ENCODE data around the gene C16orf92. TPM values are rescaled to one million over a fixed set of nuclear protein-coding genes. Genes with fewer than 3 reads are reported as not detected.

Gene C16orf92
- total and polyA plus RNA-seq, 2 of the 8 experiments (the other 6 are each of a cell fraction or from before 2014, with no cell fraction given): not detected

DNA sequence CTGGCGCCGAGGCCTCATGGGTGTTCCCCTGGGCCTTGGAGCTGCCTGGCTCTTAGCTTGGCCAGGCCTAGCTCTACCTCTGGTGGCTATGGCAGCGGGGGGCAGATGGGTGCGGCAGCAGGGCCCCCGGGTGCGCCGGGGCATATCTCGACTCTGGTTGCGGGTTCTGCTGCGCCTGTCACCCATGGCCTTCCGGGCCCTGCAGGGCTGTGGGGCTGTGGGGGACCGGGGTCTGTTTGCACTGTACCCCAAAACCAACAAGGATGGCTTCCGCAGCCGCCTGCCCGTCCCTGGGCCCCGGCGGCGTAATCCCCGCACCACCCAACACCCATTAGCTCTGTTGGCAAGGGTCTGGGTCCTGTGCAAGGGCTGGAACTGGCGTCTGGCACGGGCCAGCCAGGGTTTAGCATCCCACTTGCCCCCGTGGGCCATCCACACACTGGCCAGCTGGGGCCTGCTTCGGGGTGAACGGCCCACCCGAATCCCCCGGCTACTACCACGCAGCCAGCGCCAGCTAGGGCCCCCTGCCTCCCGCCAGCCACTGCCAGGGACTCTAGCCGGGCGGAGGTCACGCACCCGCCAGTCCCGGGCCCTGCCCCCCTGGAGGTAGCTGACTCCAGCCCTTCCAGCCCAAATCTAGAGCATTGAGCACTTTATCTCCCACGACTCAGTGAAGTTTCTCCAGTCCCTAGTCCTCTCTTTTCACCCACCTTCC is 35.5 kb upstream of the C16orf92 start:
- Histone ChIP-seq H4K20me1 (replicated peaks in 1 of 2; ENCODE audit: control insufficient read depth in 1 of 2, insufficient read depth in 2 of 2, low read length in 2 of 2) (no peaks in the 10 kb centered on the region), H3K4ac (replicated peaks; ENCODE audit: insufficient read length, low read depth, low read length) (no peak overlapping the region), H2BK120ac (replicated peaks; ENCODE audit: low read depth, low read length) (no peak overlapping the region), H3K79me1 (ENCODE audit: low read depth, low read length) (no peaks in the 10 kb centered on the region), H3K4me3 (ENCODE audit: extremely low read depth in 1 of 4, insufficient read depth in 2 of 4, low read depth in 3 of 4, low read length in 4 of 4) (no peak overlapping the region), H3K9ac (replicated peaks in 1 of 4; ENCODE audit: extremely low read depth in 1 of 4, low read depth in 3 of 4, low read length in 3 of 4) (no peak overlapping the region), H3K56ac (replicated peaks; ENCODE audit: insufficient read length, low read depth, low read length) (no peak overlapping the region), H3K27ac (ENCODE audit: low read depth, low read length) (no peak overlapping the region), H3K23ac (ENCODE audit: insufficient read length) (no peak overlapping the region), H3K79me2 (ENCODE audit: control insufficient read depth in 1 of 2, insufficient read depth in 2 of 2, low read length in 2 of 2) (no peaks in the 10 kb centered on the region), H2AK5ac (ENCODE audit: low read depth, low read length) (no peak overlapping the region), H4K91ac (replicated peaks; ENCODE audit: insufficient read length, low read length) (no peak overlapping the region), H3K4me1 (replicated peaks in 1 of 4; ENCODE audit: control insufficient read depth in 3 of 4, insufficient read depth in 4 of 4, low read length in 3 of 4) (no peaks in the 10 kb centered on the region), H3K23me2 (ENCODE audit: low read depth, low read length) (no peaks in the 10 kb centered on the region), H3K9me3 (ENCODE audit: insufficient read depth in 2 of 2, low read depth in 1 of 2, low read length in 1 of 2) (no peaks in the 10 kb centered on the region), H3K36me3 (ENCODE audit: control insufficient read depth in 2 of 4, insufficient read depth in 4 of 4, low read length in 3 of 4) (peaks cover 11 to 58% (median 46%) of the 10 kb centered on the region in 4 experiments), H2BK12ac (ENCODE audit: low read depth, low read length) (no peak overlapping the region), H4K8ac (ENCODE audit: extremely low read depth, insufficient read depth, low read length) (no peak overlapping the region), H3K14ac (ENCODE audit: insufficient read length) (no peak overlapping the region), H4K5ac (ENCODE audit: insufficient read length, low read depth, low read length) (no peak overlapping the region), H2AFZ (ENCODE audit: low read length) (no peak overlapping the region), H3K4me2 (ENCODE audit: insufficient read depth in 1 of 2, low read depth in 2 of 2, low read length in 2 of 2) (no peak overlapping the region), H3K27me3 (replicated peaks in 1 of 4; ENCODE audit: control insufficient read depth in 3 of 4, extremely low read depth in 1 of 4, insufficient read depth in 3 of 4, low read length in 3 of 4) (no peaks in the 10 kb centered on the region), H2BK5ac (ENCODE audit: low read depth, low read length) (no peak overlapping the region), H2BK20ac (ENCODE audit: low read length) (no peak overlapping the region), H3K18ac (ENCODE audit: extremely low read depth, low read length) (no peak overlapping the region), H2BK15ac (ENCODE audit: low read length) (no peak overlapping the region)
- 95% methylated on average over 32 of the region's 35 CpGs; no CpG with 5 or more reads in 1 of the 2 experiments for WGBS, 2 experiments (ENCODE audit: extremely low coverage in 1 of 2, insufficient coverage in 1 of 2, insufficient read length in 1 of 2, insufficient replicate concordance in 2 of 2, low coverage in 1 of 2, low lambda C conversion rate in 2 of 2, missing lambda C conversion rate in 1 of 2)
- DNase-seq (ENCODE audit: low read depth in 1 of 2, low spot score in 2 of 2) (no peak), FAIRE-seq (no peak)
- POLR2A ChIA-PET (ENCODE audit: partially characterized antibody): interaction anchor here (2.7 kb wide), 1 partner anchor 14 kb away, joined by 14 read pairs; the partner anchor contains the start of gene TAOK2
- CTCF ChIA-PET (ENCODE audit: partially characterized antibody): interaction anchor here (0.9 to 2.0 kb wide), 6 partner anchors 12 to 68 kb away, joined by 3 to 7 read pairs (median 3); partner anchors contain the start of gene TLCD3B
- TF ChIP-seq JUND (IDR thresholded peaks at IDR 0.05; ENCODE audit: low read length) (no peak), ASH2L (IDR thresholded peaks at IDR 0.05; ENCODE audit: low read length) (no peak), TAF7 (optimal IDR thresholded peaks at IDR 0.05; ENCODE audit: borderline replicate concordance, low read depth, low read length) (no peak), RBBP5 (IDR thresholded peaks at IDR 0.05; ENCODE audit: borderline replicate concordance, low read depth, low read length) (no peak), HDAC6 (IDR thresholded peaks at IDR 0.05; ENCODE audit: low read depth, low read length) (no peak), SIX5 (IDR thresholded peaks at IDR 0.05; ENCODE audit: low read depth, low read length) (no peak), NRF1 (IDR thresholded peaks at IDR 0.05; ENCODE audit: low read depth, low read length) (no peak), POLR2A (IDR thresholded peaks at IDR 0.05; ENCODE audit: control extremely low read depth in 1 of 2, low read depth in 2 of 2, low read length in 2 of 2) (no peak), RNF2 (IDR thresholded peaks at IDR 0.05; ENCODE audit: borderline replicate concordance, low read depth, low read length, missing control alignments, poor library complexity, severe bottlenecking) (no peak), KDM1A (IDR thresholded peaks at IDR 0.05; ENCODE audit: borderline replicate concordance, low read length) (no peak), TAF1 (IDR thresholded peaks at IDR 0.05; ENCODE audit: low read depth, low read length) (no peak), PHF8 (conservative IDR thresholded peaks at IDR 0.05; ENCODE audit: low read depth, low read length) (no peak)

Data from H1 (cell line).